DOHH2 (cell line): ENCODE measurements around the gene MRPS18C.

Source experiments
- EZH2phosphoT487 ChIP-seq: fragments of 200-600 bp; sonication (generic); IDR thresholded peaks from 2 replicates; pipeline ENCODE4 v1.6.1; 2017; ENCODE audit warnings: borderline replicate concordance, mild to moderate bottlenecking, antibody characterized with exemption, low read length, moderate library complexity, mixed read lengths
- TF ChIP-seq, protein P1 (sequence below): fragments of 200-600 bp; sonication (generic); IDR thresholded peaks from one replicate; pipeline ENCODE4 v1.5.1; 2014; ENCODE audit warnings: antibody characterized with exemption, mild to moderate bottlenecking, low read depth, low read length; ENCODE audit not compliant: poor library complexity, severe bottlenecking

DNA sequence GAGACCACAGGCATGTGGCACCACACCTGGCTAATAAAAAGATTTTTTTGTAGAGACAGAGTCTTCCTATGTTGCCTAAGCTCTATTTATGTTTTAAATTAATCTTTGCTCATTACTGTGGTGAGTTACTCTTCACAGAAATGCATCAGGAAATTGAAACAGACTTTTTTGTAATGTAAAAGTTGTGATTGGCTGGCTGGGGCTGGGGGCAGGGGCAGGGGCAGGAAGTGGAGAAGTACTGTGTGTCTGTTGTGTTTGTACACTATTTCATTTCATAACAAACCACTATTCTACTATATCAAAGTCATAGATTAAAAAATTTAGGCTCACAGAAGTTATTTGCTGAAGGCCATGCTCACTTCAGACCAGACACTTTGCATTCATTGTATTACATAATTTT lies 48.1 kb downstream of the MRPS18C start:
- TF ChIP-seq, protein P1, sequence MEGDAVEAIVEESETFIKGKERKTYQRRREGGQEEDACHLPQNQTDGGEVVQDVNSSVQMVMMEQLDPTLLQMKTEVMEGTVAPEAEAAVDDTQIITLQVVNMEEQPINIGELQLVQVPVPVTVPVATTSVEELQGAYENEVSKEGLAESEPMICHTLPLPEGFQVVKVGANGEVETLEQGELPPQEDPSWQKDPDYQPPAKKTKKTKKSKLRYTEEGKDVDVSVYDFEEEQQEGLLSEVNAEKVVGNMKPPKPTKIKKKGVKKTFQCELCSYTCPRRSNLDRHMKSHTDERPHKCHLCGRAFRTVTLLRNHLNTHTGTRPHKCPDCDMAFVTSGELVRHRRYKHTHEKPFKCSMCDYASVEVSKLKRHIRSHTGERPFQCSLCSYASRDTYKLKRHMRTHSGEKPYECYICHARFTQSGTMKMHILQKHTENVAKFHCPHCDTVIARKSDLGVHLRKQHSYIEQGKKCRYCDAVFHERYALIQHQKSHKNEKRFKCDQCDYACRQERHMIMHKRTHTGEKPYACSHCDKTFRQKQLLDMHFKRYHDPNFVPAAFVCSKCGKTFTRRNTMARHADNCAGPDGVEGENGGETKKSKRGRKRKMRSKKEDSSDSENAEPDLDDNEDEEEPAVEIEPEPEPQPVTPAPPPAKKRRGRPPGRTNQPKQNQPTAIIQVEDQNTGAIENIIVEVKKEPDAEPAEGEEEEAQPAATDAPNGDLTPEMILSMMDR, result no peak
- TF ChIP-seq EZH2phosphoT487, result no peak
